NCI-H2107 (cell line): ENCODE measurements around the gene MLIP.

Source experiments
- DNase-seq: peaks from one replicate; lab custom pipeline; 2025; lab: John Stamatoyannopoulos, UW

Gene MLIP

DNA sequence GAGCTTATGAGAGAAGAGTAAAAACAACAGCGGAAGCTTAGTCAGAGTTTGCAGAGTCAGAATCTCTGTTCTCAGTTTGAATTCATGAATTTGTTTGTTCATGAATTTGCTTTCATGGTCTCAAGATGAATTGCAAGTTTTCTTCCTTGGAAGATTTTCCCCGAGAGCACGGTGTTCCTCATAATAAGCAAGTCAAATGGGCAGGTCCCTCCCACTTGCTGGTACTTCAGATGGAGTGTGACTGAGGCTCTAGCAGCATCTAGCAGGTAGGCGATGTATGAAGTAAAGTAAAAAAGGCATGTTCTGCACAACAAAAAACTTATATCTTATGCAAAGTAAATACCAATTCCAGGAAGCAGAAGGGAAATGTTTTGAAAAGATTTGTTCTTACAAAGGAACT is 15.5 kb upstream of the MLIP start:
- DNase-seq = no peak

DNA sequence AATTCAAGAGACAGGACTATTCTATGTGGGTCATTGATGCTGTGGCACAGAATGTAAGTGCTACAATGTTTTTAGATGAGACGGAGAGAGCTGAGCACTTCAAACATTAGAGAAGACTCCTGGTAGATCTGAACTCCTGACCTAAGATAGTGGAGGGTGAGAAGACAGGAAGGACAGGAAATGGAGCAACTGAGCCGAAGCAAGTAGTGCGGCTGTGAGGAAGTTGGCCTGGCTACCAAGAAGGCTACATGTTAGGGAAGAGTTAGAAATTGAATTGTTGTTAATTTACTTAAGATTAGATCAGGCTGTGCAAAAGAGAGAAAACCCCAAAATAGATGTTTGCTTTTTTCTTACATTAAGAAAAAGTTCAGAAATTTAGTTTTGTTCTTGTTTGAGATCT is 14.4 kb upstream of the MLIP start:
- DNase-seq = no peak

DNA sequence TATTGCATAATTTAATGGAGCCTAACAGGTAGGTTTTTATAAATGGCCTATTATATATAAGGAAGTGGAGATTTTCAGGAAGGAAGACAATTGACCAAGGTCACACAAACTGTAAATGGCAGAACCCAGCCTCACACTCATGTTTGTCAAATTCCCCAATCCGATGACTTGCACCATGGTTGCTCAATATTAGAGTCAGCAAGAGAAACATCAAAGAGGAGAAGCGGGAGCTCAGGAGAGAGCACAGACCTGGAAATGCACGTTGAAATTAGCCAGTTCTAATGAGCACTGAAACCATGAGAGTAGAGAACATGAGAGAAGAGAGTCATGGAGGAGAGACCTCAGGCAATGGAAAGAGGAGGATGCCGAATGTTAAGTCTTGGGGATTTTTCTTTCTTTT is 13.5 kb upstream of the MLIP start:
- no peak for DNase-seq

DNA sequence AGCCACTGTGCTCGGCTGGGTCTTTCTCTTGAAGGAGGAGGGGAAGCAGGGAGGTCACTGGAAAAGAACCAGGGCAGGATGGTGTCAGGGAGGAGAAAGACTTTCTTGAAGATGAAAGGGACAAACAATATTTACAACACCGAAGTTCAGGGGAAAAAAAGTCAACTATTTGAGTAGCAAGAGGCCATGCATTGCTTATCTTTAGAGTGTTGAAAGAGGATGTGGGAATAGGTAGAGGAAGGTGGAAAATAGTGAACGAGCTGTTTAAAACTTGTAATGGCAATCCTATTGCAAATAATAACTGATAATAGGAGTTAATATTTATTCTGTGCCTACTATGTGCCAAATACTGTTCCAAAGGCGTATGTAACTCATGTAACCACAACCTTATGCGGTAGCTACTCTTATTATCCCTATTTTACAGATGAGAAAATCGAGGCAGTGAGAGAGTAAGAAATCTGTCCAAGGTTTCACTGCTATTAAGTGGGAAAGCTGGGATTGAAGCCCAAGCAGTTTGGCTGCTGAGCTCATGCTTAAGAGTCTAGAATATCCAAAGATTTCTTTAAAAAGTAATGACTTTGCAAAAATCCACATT is 12.7 kb upstream of the MLIP start:
- no peak for DNase-seq

DNA sequence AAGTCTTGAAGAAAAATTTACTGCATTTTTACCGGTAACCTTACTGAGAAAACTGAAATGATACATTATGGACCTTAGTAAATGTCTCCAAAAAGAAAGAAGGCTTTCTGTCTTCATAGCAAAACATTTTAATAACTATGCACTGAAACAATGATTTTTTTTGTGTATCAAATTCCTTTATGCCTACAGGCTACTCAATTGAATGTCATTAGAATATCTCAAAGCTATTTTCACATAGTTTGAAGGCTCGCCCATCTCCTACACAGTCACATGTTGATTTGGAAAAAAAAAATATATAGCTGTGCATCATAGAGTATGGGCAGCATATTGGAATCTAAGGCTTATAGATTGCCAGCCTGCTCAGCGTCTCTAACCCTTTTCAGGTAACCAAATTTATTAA is 12.0 kb upstream of the MLIP start:
- no peak for DNase-seq

DNA sequence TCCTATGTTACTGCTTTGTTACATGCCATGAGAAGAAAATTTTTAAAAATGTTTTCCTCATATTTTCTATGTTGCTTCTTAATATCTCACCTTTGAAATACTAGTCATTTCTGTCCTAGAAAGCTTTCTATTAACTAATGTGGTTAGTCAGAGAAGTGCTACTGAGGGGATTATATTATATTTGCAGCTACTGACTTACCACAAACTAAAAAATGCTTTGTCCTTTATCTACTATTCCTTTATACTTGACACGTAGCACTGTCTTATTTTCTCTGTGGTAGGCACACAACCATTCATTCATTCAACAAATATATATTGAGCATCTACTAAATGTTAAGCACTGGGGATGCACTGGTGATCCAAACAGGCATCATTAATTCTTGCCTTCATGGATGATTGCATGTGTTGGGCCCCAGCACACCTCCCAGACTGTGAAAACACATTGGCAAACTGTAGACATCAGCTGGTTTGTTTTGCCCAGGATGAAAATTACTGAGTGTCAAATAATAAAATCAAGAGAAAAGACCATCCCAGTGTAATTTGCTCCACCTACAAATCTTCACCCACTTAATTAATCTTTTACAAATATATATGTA is 10.7 kb upstream of the MLIP start:
- DNase-seq = no peak

DNA sequence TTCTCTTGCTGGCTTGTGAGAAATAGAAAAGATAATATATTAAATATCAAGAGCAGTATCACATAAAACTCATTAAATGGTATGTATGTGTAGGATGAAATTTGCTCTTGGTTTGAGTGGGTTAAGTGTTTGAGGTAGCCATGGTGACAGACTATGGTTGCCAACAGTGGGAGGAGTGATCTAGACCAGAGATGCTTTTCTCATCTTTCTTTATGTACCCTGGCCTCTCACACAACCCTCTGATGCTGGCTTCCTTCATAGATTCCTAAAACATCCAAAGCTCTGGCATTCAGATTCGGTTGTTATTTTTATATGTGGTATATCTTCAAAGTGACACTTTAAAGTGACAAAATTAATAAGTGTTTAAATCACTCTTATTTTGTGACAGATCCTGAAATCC is 9.0 kb upstream of the MLIP start:
- no peak for DNase-seq

DNA sequence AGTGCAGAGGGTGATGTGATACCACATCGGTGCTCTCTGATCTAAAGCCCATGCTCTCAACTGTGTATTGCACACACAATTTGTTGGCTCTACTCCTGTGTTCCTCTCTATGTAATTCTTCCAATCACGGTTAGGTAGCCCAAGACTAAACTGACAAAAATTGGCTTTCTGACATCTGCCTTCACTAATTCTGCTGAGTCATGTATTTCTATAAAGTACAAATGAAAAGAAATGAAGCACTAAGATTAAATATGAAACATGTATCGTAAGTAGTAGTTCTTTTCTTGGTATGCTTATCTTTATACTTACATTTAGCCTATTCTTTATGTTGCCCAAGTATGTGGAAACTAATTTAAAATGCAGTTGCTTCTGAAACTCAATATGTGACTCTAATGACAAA is 7.7 kb upstream of the MLIP start:
- DNase-seq = no peak

DNA sequence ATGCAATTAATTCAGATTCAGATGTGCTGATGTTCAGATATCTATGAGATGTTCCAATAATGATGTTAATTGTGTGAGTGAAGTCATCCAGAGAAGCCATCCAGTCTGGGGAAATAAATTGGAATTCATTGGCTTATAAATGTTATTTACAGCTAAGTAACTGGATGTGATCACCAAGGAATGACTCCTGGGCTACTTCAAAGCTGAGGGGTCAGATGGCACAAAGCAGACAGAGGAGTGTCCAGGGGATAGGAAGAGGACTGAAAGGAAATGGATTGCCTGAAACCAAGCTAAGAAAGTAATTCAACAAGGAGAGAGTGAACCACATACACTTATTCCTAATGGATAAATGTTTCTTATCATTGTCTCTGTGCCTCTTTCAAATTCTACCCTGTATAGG is 4.5 kb upstream of the MLIP start:
- DNase-seq = no peak

DNA sequence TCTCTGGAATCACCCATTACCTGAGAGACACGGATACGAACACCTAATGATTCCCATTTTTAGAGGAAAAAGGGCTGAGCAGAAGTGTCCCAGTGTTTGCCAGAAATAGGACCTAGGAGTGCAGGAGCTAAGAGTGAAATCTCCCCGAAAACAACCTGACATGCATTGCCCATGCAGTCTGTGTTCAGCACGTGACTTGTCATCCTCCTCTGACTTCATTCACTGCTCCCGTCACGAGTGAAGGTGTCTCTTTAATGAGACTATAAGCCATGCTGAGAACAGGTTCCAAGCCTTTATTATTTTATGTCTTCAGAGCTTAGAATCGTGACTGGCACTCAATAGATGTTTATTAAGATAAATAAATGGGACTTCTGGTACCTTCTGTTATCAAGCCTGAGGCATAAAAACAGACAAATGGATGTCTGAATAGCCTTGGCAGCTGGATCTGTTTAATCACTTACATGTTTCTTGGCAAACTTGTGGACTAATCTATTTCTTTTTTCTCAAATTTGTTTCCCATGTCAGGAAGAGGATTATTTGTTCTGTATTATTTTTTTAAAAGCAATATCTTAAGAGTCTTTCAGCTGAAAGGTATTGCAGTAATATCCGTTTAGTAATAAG is 3.7 kb upstream of the MLIP start:
- no peak for DNase-seq

DNA sequence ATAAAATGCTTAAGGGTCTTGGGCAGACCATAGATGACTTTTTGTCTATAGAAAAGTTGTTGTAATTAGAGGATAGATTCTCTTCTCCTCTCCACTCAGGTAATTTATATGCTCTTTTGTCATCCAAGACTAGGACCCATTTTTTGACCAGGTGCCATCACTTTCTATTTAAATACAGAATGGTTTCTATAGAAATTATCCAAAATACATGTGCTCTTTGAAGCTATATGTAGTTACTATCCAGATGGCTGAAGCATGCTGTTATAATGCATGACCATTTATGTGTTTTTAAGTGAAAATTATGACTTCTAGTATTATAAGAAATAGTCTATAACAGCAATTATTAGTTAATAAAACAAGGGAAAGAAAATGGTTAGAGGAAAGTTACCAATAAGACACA is 3.0 kb upstream of the MLIP start:
- no peak for DNase-seq

DNA sequence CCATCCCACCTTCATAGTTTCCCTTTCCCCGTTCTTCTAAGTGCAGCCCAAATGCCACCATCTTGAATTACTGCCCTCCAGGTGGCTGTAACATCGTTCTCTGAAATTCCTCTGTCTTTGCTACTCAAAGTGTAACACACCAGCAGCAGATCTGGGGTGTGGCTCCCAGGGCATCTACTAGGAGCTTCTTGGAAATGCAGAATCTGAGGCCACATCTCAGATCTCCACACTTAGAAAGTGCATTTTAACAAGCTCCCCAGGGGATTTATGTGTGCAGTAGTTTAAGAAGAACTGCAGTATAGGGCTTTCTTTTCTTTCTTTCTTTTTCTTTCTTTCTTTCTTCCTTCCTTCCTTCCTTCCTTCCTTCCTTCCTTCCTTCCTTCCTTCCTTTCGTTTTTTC is 1.7 kb upstream of the MLIP start:
- no peak for DNase-seq

DNA sequence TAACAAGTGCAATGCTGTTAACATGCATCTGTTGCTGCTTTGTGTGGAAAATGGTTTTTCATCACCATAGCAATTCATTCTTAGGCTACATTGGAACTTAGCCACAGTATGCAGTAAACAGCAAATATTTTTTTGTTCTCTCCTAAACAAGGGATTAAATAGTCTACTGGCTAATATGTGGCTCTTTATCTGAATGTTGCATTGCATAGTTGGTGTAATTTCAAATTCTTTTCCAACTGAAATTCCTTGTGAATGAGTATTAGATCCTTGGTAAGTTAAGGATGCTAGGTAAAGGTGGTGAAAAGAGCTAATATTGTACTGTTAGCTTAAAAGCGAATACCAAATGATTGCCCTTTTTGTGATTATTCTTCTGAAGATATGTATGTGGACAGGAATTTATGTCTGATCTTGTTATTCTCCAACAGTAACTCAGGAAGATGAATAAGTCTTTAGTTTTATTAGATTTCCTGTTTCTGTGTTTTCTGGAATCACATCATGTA is 958 bp downstream of the MLIP start:
- no peak for DNase-seq

DNA sequence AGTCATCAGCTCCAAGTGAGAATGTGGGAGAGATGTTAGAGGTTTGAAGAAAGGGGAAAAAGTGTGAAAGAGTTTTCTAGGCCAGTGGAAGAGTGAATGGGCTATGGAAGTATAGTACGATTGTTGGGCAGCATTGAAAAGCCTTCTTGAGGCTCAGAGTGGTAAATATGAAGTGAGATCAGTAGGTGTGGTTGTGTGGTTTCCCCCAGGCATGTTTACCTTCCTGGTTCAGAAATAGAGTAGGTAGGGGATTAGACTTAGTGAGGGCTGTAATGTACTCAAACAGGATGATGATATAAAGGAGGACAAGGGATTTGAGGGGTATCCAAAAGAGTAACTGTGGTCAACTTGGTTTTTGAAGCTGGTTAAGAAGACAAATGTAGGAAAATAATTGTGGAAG is 3.7 kb downstream of the MLIP start:
- no peak for DNase-seq

DNA sequence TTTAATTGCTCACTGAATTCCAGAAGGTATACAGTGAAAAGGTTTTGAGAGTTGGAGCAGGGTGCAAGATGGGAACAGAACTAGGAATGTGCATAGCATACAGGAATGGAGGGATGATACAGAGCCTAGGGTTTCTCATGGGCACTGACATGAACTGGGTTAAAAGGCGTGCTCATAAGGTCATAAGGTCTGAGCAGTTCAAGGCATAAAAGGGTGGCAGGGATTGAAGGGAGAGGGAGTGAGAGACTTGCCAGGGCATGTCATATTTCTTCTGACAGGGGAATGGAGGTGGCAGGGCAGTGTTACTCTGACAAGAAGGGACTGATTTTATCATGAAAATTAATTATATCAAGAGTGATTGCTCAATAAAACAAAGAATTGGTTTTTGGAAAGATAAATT is 4.7 kb downstream of the MLIP start:
- no peak for DNase-seq

DNA sequence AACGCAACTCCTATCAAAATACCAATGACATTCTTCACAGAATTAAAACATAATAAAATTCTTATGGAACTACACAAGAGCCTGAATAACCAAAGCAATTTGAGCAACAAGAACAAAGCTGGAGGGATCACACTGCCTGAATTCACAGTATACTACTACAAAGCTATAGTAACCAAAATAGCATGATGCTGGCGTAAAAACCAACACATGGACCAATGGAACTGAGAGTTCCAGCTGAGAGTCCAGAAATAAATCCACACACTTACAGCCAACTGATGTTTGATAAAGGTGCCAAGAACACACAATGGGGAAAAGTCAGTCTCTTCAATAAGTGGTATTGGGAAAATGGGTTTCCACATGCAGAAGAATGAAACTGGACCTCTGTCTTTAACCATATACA is 6.9 kb downstream of the MLIP start:
- DNase-seq = no peak

DNA sequence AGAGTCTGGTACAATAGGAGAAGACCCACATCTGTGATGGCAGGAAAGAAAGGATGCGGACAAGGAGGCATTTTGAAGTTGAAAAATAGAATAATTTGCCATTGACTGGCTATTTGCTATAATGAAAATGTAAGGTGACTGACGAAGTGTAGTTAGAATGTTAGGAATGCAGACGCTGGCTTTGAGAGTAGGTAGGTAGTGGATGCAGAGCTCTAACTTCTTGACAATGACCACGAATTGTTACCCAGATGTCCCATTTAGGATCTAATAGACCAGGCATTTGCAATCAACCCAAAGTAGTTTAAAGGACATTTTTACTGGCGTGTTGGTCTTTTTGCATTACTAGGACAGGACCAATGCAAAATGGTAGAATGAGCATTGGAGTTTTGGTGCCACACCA is 14.2 kb downstream of the MLIP start:
- no peak for DNase-seq

DNA sequence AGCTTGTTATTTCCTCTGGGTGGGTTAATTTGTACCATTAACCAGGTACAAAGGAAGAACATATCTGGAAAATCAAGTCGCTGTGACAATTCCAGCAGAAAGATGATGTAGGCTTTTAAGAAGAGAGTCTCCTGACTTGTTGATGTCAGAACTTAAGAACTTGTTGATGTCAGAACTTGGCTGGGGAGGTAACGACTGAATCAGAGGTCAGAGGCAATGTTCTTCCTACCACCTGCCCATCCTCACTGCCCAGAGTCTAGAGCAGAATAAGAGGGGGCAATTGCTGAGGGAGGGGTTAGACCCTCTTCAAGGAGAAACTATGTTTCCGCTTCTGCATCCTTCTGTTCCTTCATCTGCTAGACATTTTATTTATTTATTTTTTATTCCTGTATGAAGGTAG is 18.9 kb downstream of the MLIP start:
- DNase-seq = no peak

DNA sequence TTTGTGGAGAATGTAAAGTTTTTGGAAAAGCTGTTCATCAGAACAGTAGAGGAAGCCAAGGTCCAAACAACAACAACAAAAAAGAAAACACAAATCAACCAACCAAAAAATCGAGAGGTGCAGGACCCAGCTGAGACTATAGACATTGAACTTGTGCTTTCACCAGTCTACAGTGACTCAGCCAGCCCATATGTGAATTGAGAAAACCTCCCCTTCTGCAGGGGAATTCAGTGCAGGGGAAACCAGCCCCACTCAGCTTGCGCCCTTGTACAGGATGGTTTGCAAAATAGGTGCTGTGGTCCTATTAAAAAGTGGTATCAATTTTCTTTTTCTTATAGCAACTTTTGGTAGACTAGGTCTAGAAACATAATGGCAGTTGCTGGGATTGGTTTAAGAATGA is 21.3 kb downstream of the MLIP start:
- no peak for DNase-seq

DNA sequence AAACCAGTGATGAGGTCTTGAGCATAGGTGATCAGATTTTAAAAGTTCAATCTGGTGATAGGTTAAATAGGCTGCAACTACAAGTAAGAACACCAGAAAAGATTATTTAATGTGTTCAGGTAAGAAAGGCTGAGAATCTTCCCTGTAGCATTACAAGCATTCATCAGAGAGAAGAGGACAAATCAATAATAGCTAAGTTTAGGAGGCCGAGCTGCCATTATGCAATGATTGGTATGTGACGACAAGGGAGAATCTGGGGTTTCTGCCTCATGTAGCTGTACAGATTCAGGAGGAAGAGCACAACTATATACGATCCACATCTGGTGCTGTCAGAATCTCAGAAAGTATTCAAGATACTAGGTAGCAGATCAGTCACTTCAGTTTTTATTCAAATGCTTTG is 21.9 kb downstream of the MLIP start:
- no peak for DNase-seq

DNA sequence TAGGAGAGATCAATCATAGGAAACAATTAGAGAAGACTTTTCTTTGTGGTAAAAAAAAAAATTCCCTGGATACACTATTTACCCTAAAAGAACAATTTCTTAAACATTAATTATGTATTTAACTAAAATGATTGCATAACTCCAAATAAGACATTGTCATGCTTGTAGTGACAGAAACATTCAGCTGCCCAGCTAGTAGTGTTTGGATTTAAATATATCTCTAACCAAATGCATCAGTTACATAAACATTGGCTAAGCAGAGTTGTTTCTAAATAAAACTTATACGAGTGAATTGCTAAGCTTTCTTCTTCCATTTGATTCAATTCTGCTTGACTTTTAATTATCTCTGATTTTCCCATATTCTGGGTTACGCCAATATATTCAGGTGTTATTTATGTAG is 23.7 kb downstream of the MLIP start:
- DNase-seq = no peak

DNA sequence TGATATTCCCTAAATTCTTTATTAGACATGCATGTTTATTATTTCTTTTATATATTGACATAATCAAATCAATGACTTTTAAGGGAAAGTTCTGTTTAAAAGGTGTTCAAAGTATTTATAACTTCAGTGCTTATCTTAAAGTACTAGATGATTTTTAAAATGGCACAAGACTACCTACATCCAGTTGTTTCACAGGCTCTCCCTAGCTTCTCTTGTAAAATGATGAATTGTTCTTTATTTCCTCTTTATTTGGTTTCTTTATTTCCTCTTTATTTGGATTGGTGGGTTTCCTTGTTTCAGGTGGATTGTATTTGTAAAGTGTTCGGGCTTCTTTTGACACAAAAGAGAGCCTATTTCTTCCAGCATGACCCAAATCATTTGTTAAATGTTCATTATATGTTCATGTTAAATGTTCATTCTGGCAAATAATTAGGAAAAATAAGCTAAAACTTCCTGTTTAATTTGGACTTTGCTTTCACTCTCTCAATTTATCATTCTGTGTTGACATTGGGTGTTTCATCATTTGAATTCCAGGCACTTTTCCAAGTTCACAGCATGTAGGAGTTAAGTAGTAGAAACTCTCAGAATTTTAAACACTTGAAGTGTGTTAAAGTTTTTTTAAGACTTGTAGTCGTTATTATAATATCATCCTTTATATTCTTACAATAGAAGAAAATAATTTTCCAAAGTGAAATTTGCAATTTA is 24.6 kb downstream of the MLIP start:
- DNase-seq = no peak

DNA sequence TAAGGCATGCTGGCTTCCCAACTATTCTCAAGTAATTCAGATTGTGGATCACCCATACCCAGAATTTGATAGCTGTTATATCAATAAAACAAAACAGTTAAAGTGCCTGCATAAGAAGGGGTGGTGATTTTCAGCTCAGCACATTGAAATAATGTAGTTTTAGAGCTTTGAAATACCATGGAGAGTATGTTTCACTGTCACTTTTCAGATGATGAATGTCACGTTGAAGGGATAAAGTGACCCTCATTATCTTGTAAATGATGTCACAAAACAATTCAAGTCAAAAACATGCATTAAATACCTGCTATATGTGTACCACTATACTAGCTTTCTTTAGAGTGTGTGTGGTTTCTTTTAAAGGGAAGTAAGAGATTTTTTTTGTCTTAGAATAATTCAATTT is 27.6 kb downstream of the MLIP start:
- no peak for DNase-seq
